ENCODE measurements around the gene ADISSP.

GRCh38 chr20:3733119-3733995 lies 34.2 kb downstream of the ADISSP start:
- TF ChIP-seq PATZ1 (tag by site-specific recombination; IDR thresholded peaks at IDR 0.05) = no peak
- no peak for TF ChIP-seq CTCF (tag by site-specific recombination; IDR thresholded peaks at IDR 0.05)
- TF ChIP-seq ZNF777 (tag by site-specific recombination; IDR thresholded peaks at IDR 0.05; ENCODE audit: borderline replicate concordance) = no peak
- TF ChIP-seq PRDM10 (tag by site-specific recombination; IDR thresholded peaks at IDR 0.05) = no peak
- TF ChIP-seq HOXA7 (CRISPR knock-in tag; IDR thresholded peaks at IDR 0.05; ENCODE audit: borderline replicate concordance) = no peak
- TF ChIP-seq ZNF830 (tag by site-specific recombination; IDR thresholded peaks at IDR 0.05; ENCODE audit: low read depth) = no peak
- TF ChIP-seq ZNF639 (tag by site-specific recombination; IDR thresholded peaks at IDR 0.05) = no peak
- no peak for TF ChIP-seq WT1 (tag by site-specific recombination; IDR thresholded peaks at IDR 0.05)
